Thyroid gland (tissue), 4 donors: ENCODE data around the gene RNF224.

Source experiments
- POLR2A ChIP-seq, 2 donors: fragments of 450-650 bp; IDR thresholded peaks; one replicate each; pipeline ENCODE4 v1.6.1; 2017; ENCODE audit warnings: antibody characterized with exemption in 2 of 2, mild to moderate bottlenecking in 2 of 2, moderate library complexity in 1 of 2
- TF ChIP-seq, protein P1 (sequence below), 6 experiments: fragments of 200-600 bp in 3 of 6; fragments of 450-650 bp in 3 of 6; sonication (generic) in 3 of 6; IDR thresholded peaks; one replicate each; pipeline ENCODE4 v1.5.1; 2016 to 2019; ENCODE audit warnings: antibody characterized with exemption in 6 of 6, mild to moderate bottlenecking in 2 of 6, inconsistent platforms in 1 of 6, moderate library complexity in 1 of 6

DNA sequence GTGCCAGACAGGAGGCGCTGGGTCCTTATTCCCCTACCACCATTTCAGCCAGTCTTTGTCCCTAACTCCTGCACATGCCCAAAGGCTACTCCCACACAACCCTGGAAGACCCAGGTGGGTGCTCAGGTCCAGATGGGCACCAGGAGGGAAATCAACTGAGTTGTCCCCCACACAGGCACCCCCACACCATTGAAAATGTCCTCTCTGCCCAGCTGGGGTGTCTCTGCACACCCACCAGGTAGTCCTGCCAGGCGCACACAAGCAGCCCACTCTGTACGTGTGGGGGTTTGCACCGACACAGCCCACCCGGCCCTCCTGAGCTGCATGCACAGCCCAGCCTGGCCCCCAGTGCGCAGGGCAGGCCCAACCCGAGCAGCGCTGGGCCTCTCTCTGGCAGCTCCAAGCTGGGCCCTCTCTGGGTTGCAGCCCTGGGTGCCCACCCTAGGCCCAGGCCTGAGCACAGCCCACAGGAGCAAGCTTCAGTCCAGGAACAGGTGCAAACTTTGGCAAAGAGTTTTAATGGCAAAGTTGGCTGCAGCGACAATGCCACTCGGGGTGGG is 7.5 kb upstream of the RNF224 start:
- TF ChIP-seq POLR2A (IDR thresholded peaks at IDR 0.05): no peak
- TF ChIP-seq, protein P1, sequence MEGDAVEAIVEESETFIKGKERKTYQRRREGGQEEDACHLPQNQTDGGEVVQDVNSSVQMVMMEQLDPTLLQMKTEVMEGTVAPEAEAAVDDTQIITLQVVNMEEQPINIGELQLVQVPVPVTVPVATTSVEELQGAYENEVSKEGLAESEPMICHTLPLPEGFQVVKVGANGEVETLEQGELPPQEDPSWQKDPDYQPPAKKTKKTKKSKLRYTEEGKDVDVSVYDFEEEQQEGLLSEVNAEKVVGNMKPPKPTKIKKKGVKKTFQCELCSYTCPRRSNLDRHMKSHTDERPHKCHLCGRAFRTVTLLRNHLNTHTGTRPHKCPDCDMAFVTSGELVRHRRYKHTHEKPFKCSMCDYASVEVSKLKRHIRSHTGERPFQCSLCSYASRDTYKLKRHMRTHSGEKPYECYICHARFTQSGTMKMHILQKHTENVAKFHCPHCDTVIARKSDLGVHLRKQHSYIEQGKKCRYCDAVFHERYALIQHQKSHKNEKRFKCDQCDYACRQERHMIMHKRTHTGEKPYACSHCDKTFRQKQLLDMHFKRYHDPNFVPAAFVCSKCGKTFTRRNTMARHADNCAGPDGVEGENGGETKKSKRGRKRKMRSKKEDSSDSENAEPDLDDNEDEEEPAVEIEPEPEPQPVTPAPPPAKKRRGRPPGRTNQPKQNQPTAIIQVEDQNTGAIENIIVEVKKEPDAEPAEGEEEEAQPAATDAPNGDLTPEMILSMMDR (IDR thresholded peaks at IDR 0.05): no peak
